ENCODE measurements around the gene OR10A3.

OR10A3 gene

GRCh38 chr11:7890417-7891172, 50.9 kb downstream of the OR10A3 start:
- DNase-seq, result peak; percentile 13

DNA sequence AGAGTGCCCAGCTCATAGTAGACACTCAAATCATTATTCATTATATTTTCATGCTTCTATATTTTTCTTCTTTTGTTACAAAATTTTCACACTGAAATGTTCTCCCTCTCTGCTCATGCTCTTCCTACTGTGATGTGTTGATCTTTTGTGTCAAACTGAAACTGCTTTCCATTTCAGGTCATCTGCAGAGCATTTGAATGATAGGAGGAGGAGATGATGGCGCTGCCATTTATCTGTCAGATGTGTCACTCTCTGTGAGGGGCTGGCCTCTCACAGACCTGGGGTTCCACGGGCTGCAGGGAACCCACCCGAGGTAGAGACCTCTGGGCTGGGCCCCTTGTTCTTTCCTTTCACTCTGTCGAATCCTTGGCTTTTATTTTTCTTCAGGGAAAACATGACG, 51.5 kb downstream of the OR10A3 start:
- no peak for DNase-seq
